Measurements from ENCODE around the gene COL4A2.

COL4A2 gene

DNA sequence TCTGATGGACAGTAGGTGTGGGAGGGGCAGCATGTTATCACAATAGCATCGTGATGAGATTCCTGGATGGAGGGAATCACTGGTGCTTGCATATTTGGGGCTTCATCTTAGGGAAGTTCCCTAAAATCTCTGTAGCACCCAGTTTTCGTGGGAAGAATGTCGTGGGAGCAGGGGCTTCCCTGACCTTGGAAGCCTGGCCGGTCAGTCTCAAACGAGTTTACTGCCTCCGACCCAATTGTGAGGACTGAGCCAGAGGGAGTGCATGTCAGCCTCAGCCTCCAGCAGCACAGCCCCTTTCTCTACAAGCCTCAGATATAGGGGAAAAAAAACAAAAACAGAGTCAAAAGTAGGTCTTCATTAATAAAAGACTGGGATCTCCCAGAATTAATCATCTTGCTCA is 32.2 kb downstream of the COL4A2 start:
- Histone ChIP-seq H3K4me1 (ENCODE audit: control insufficient read depth, insufficient read depth, low read length) (peaks cover 45% of the 10 kb centered on the region), H3K9me3 (ENCODE audit: control insufficient read depth, low read length) (no peaks in the 10 kb centered on the region), H3K4me3 (ENCODE audit: insufficient read depth, low read depth, low read length) (no peak overlapping the region), H3K27me3 (ENCODE audit: control insufficient read depth, insufficient read depth, low read length, poor library complexity, severe bottlenecking) (no peaks in the 10 kb centered on the region), H3K27ac (ENCODE audit: insufficient read depth, low read depth, low read length, poor library complexity, severe bottlenecking) (no peak overlapping the region), H3K36me3 (ENCODE audit: control insufficient read depth, insufficient read depth, low read length) (no peaks in the 10 kb centered on the region)
- 87 to 88% methylated on average over 6 of the region's 6 CpGs for WGBS, 2 experiments

DNA sequence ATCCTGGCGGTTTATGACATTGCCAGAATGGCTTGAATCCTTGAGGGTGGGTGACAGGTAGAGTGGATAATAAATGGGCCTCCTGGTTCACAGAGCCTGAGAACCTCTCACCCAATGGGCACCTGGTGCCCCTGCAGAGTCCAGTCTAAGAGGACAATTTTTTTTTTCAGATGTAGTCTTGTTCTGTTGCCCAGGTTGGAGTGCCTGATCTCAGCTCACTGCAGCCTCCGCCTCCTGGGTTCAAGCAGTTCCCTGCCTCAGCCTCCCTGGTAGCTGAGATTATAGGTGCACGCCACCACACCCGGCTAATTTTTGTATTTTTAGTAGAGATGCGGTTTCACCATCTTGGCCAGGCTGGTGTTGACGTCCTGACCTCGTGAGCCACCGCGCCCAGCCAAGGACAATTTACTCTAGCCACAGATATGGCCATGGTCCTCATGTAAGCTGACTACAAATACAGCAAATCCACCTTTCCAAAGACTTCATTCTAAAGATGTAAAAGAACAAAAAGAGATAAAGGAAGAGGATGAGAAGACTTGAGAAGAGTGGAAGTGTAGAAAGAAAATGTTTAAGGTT is 33.0 kb downstream of the COL4A2 start:
- H3K4me3 ChIP-seq (ENCODE audit: insufficient read depth, low read depth, low read length): no peak overlapping the region
- H3K27ac ChIP-seq (ENCODE audit: insufficient read depth, low read depth, low read length, poor library complexity, severe bottlenecking): no peak overlapping the region
- no peaks in the 10 kb centered on the region for H3K27me3 ChIP-seq (ENCODE audit: control insufficient read depth, insufficient read depth, low read length, poor library complexity, severe bottlenecking)
- no peaks in the 10 kb centered on the region for H3K36me3 ChIP-seq (ENCODE audit: control insufficient read depth, insufficient read depth, low read length)
- WGBS, 2 experiments: 86 to 98% methylated on average over 8 to 9 of the region's 9 CpGs
- peaks cover 45% of the 10 kb centered on the region for H3K4me1 ChIP-seq (ENCODE audit: control insufficient read depth, insufficient read depth, low read length)
- H3K9me3 ChIP-seq (ENCODE audit: control insufficient read depth, low read length): no peaks in the 10 kb centered on the region

- H3K36me3 ChIP-seq (ENCODE audit: control insufficient read depth, insufficient read depth, low read length): no peaks in the 10 kb centered on the region
- no peaks in the 10 kb centered on the region for H3K27me3 ChIP-seq (ENCODE audit: control insufficient read depth, insufficient read depth, low read length, poor library complexity, severe bottlenecking)
- no peak overlapping the region for H3K27ac ChIP-seq (ENCODE audit: insufficient read depth, low read depth, low read length, poor library complexity, severe bottlenecking)
- H3K9me3 ChIP-seq (ENCODE audit: control insufficient read depth, low read length): no peaks in the 10 kb centered on the region
- H3K4me3 ChIP-seq (ENCODE audit: insufficient read depth, low read depth, low read length): no peak overlapping the region
- peaks cover 45% of the 10 kb centered on the region for H3K4me1 ChIP-seq (ENCODE audit: control insufficient read depth, insufficient read depth, low read length)
- WGBS, 2 experiments: 83 to 84% methylated on average over 24 of the region's 24 CpGs
These were observed 33.8 kb downstream of the COL4A2 start for GRCh38 chr13:110340812-110341444.

DNA sequence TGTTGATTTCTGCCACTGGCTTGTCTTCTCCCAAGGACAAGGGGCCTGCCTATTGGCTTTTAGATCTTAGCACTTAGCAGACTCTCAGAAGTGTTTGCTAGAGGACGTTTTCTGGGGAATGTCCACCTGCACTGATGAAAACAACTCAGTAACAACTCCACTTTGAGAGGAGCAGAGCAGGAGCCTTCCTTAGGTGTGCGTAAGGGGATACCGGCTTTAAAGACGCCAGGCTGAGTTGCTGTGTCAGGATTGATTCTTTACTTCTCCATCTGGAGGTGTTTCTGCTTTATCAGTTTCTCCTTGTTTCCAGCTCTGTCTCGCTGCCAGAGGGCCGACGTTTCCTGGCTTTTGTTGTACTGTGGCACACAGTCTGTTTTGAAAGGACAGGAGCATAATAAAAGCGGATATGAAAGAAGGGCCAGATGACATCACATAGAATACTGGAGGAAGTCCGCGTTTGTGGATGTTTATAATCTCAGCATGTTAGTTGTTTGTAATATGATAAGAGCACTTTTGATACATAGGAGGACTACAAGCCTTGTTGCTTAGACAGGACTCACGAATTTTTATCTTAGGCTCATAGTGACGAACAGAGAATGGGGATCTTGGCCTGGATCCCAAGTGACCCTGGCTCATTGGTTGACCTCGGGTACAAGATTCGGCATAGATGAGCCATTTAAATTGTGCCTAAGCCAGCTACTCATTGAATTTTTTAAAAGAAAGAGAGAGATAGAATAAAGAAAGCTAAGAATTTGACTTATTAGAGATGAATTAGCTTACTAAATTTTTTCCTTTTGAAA is 34.6 kb downstream of the COL4A2 start:
- peaks cover 40% of the 10 kb centered on the region for H3K4me1 ChIP-seq (ENCODE audit: control insufficient read depth, insufficient read depth, low read length)
- no peak overlapping the region for H3K4me3 ChIP-seq (ENCODE audit: insufficient read depth, low read depth, low read length)
- WGBS, 2 experiments: 91 to 93% methylated on average over 14 of the region's 14 CpGs
- no peaks in the 10 kb centered on the region for H3K27me3 ChIP-seq (ENCODE audit: control insufficient read depth, insufficient read depth, low read length, poor library complexity, severe bottlenecking)
- H3K9me3 ChIP-seq (ENCODE audit: control insufficient read depth, low read length): no peaks in the 10 kb centered on the region
- H3K36me3 ChIP-seq (ENCODE audit: control insufficient read depth, insufficient read depth, low read length): no peaks in the 10 kb centered on the region
- no peak overlapping the region for H3K27ac ChIP-seq (ENCODE audit: insufficient read depth, low read depth, low read length, poor library complexity, severe bottlenecking)

DNA sequence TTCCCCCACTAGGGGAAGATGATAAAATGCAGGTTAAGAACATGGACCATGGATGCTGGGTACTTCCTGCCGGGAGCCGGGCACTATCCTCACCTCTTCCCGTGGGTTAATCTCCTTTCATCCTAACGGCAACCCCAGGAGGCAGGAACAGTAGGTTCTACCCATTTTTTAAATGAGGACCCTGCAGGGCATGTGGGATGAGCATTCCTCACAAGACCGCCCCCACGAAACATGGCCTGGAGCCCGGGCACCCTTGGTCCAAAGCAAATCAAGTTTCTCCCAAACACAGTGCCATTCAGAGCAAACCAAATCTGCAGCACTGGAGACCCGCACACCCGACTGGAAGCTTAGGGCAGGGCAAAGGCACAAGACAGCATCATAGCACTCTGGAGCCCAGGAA is 35.4 kb downstream of the COL4A2 start:
- H3K27ac ChIP-seq (ENCODE audit: insufficient read depth, low read depth, low read length, poor library complexity, severe bottlenecking): no peak overlapping the region
- no peaks in the 10 kb centered on the region for H3K9me3 ChIP-seq (ENCODE audit: control insufficient read depth, low read length)
- H3K27me3 ChIP-seq (ENCODE audit: control insufficient read depth, insufficient read depth, low read length, poor library complexity, severe bottlenecking): no peaks in the 10 kb centered on the region
- H3K36me3 ChIP-seq (ENCODE audit: control insufficient read depth, insufficient read depth, low read length): no peaks in the 10 kb centered on the region
- no peak overlapping the region for H3K4me3 ChIP-seq (ENCODE audit: insufficient read depth, low read depth, low read length)
- peaks cover 31% of the 10 kb centered on the region for H3K4me1 ChIP-seq (ENCODE audit: control insufficient read depth, insufficient read depth, low read length)
- WGBS, 2 experiments: 80 to 83% methylated on average over 9 of the region's 9 CpGs

- H3K27me3 ChIP-seq (ENCODE audit: control insufficient read depth, insufficient read depth, low read length, poor library complexity, severe bottlenecking): no peaks in the 10 kb centered on the region
- H3K36me3 ChIP-seq (ENCODE audit: control insufficient read depth, insufficient read depth, low read length): no peaks in the 10 kb centered on the region
- no peak overlapping the region for H3K4me3 ChIP-seq (ENCODE audit: insufficient read depth, low read depth, low read length)
- peaks cover 24% of the 10 kb centered on the region for H3K4me1 ChIP-seq (ENCODE audit: control insufficient read depth, insufficient read depth, low read length)
- no peak overlapping the region for H3K27ac ChIP-seq (ENCODE audit: insufficient read depth, low read depth, low read length, poor library complexity, severe bottlenecking)
- 95% methylated on average over 16 of the region's 16 CpGs for WGBS, 2 experiments
- no peaks in the 10 kb centered on the region for H3K9me3 ChIP-seq (ENCODE audit: control insufficient read depth, low read length)
These were observed 36.3 kb downstream of the COL4A2 start for GRCh38 chr13:110343241-110343865.

DNA sequence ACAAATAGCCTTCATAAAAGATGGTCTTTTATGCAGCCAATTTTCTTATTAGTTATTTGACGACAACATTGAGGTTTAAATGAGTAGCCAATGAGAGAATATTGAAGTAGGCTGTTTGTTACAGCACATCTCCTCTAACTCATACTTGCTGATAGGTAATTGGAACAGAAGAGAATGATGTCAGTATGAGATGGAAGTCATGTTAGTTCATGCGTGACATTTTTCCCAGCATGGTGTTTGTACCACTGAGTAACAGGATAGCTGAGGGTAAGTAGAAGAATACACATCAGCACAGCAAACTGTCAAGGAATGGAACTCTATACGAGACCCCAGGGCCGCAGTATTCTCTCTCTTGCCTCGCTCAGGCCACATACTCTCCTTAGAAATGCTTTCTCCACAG is 37.2 kb downstream of the COL4A2 start:
- no peaks in the 10 kb centered on the region for H3K27me3 ChIP-seq (ENCODE audit: control insufficient read depth, insufficient read depth, low read length, poor library complexity, severe bottlenecking)
- no peaks in the 10 kb centered on the region for H3K36me3 ChIP-seq (ENCODE audit: control insufficient read depth, insufficient read depth, low read length)
- H3K27ac ChIP-seq (ENCODE audit: insufficient read depth, low read depth, low read length, poor library complexity, severe bottlenecking): no peak overlapping the region
- no peak overlapping the region for H3K4me3 ChIP-seq (ENCODE audit: insufficient read depth, low read depth, low read length)
- peaks cover 16% of the 10 kb centered on the region for H3K4me1 ChIP-seq (ENCODE audit: control insufficient read depth, insufficient read depth, low read length)
- no peaks in the 10 kb centered on the region for H3K9me3 ChIP-seq (ENCODE audit: control insufficient read depth, low read length)
- WGBS, 2 experiments: 94 to 97% methylated on average over 5 of the region's 5 CpGs

DNA sequence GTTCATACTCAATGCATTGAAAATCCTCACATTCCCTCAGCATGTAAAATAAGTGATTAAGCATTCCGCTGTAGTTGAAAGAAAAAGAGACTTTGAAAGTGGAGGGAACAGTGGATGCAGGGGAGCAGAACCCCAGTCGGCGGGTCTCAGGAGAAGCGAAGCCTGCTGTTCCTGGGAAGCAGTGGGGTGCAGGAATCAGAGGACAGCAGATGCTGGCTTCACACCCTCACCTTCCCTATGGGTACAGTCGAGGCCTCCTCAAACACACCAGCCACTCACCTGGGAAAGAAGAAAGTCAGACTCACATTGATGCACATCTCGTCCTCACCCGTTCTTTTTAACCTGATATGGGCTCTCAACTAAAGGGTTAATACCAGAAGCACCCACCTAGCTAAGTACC is 38.2 kb downstream of the COL4A2 start:
- WGBS, 2 experiments: 92 to 97% methylated on average over 7 of the region's 7 CpGs
- H3K27me3 ChIP-seq (ENCODE audit: control insufficient read depth, insufficient read depth, low read length, poor library complexity, severe bottlenecking): no peaks in the 10 kb centered on the region
- H3K4me1 ChIP-seq (ENCODE audit: control insufficient read depth, insufficient read depth, low read length): peaks cover 14% of the 10 kb centered on the region
- no peaks in the 10 kb centered on the region for H3K36me3 ChIP-seq (ENCODE audit: control insufficient read depth, insufficient read depth, low read length)
- no peaks in the 10 kb centered on the region for H3K9me3 ChIP-seq (ENCODE audit: control insufficient read depth, low read length)
- no peak overlapping the region for H3K4me3 ChIP-seq (ENCODE audit: insufficient read depth, low read depth, low read length)
- H3K27ac ChIP-seq (ENCODE audit: insufficient read depth, low read depth, low read length, poor library complexity, severe bottlenecking): no peak overlapping the region

- H3K4me3 ChIP-seq (ENCODE audit: insufficient read depth, low read depth, low read length): no peak overlapping the region
These were observed 38.6 kb downstream of the COL4A2 start for GRCh38 chr13:110345701-110346100.

GRCh38 chr13:110346661-110347067 is 39.6 kb downstream of the COL4A2 start:
- Histone ChIP-seq H3K9me3 (ENCODE audit: control insufficient read depth, low read length) (no peaks in the 10 kb centered on the region), H3K27ac (ENCODE audit: insufficient read depth, low read depth, low read length, poor library complexity, severe bottlenecking) (no peak overlapping the region), H3K36me3 (ENCODE audit: control insufficient read depth, insufficient read depth, low read length) (no peaks in the 10 kb centered on the region), H3K4me1 (ENCODE audit: control insufficient read depth, insufficient read depth, low read length) (peaks cover 7% of the 10 kb centered on the region), H3K4me3 (ENCODE audit: insufficient read depth, low read depth, low read length) (no peak overlapping the region), H3K27me3 (ENCODE audit: control insufficient read depth, insufficient read depth, low read length, poor library complexity, severe bottlenecking) (no peaks in the 10 kb centered on the region)
- WGBS, 2 experiments: 92 to 93% methylated on average over 17 of the region's 17 CpGs

More at GRCh38 chr13:110345701-110346100, 38.6 kb downstream of the COL4A2 start:
- Histone ChIP-seq H3K27ac (ENCODE audit: insufficient read depth, low read depth, low read length, poor library complexity, severe bottlenecking) (no peak overlapping the region), H3K36me3 (ENCODE audit: control insufficient read depth, insufficient read depth, low read length) (no peaks in the 10 kb centered on the region), H3K9me3 (ENCODE audit: control insufficient read depth, low read length) (no peaks in the 10 kb centered on the region), H3K27me3 (ENCODE audit: control insufficient read depth, insufficient read depth, low read length, poor library complexity, severe bottlenecking) (no peaks in the 10 kb centered on the region), H3K4me1 (ENCODE audit: control insufficient read depth, insufficient read depth, low read length) (peaks cover 9% of the 10 kb centered on the region)
- 94 to 95% methylated on average over 4 of the region's 4 CpGs for WGBS, 2 experiments
